Thyroid gland (tissue), 4 donors: ENCODE results near the gene CTXND1. TPM values are rescaled to one million over a fixed set of nuclear protein-coding genes. Genes with fewer than 3 reads are reported as not detected.

Source experiments
- DNase-seq, 2 donors: peaks; one replicate each; pipeline ENCODE4 v3.0.0-alpha.2; 2019
- H3K27ac ChIP-seq, 3 donors: fragments of 200-600 bp; sonication (generic); 1 replicate in 2 of 3; 2 replicates in 1 of 3; pipeline ENCODE4 v1.5.1; 2016 to 2019; ENCODE audit warnings: mild to moderate bottlenecking in 1 of 3, moderate library complexity in 1 of 3
- H3K27me3 ChIP-seq: fragments of 200-600 bp; sonication (generic); one replicate; pipeline ENCODE4 v1.5.1; 2019
- H3K36me3 ChIP-seq, 2 donors: fragments of 200-600 bp; sonication (generic); one replicate each; pipeline ENCODE4 v1.5.1; 2016 to 2019
- H3K4me1 ChIP-seq, 2 donors: fragments of 200-600 bp; sonication (generic); one replicate each; pipeline ENCODE4 v1.5.1; 2017 to 2019
- H3K4me3 ChIP-seq, 3 donors: fragments of 200-600 bp; sonication (generic); replicated peaks in 1 of 3; 1 replicate in 2 of 3; 2 replicates in 1 of 3; pipeline ENCODE4 v1.5.1; 2016; ENCODE audit warnings: mild to moderate bottlenecking in 1 of 3
- H3K9me3 ChIP-seq: fragments of 200-600 bp; sonication (generic); one replicate; pipeline ENCODE4 v1.5.1; 2017
- POLR2A ChIP-seq, 2 donors: fragments of 450-650 bp; IDR thresholded peaks; one replicate each; pipeline ENCODE4 v1.6.1; 2017; ENCODE audit warnings: antibody characterized with exemption in 2 of 2, mild to moderate bottlenecking in 2 of 2, moderate library complexity in 1 of 2
- WGBS, 2 donors: methylation state at CpG; one replicate each; pipeline ENCODE4 v1.1.5; 2017; 5-methylcytosine and 5-hydroxymethylcytosine counted together
- intact Hi-C: fragments of 100-400 bp; cut with DNase I; formaldehyde crosslinking; loops from one replicate; pipeline ENCODE4 v1.15.1; 2023
- total RNA-seq, 4 donors: library from RNA; depleted of rRNA; stranded (reverse); fragments of >200 nt; gene quantifications; one replicate each; pipeline ENCODE4 v1.2.3, GENCODE V29; 2016
- TF ChIP-seq, protein P1 (sequence below), 6 experiments: fragments of 200-600 bp in 3 of 6; fragments of 450-650 bp in 3 of 6; sonication (generic) in 3 of 6; IDR thresholded peaks; one replicate each; pipeline ENCODE4 v1.5.1; 2016 to 2019; ENCODE audit warnings: antibody characterized with exemption in 6 of 6, mild to moderate bottlenecking in 2 of 6, inconsistent platforms in 1 of 6, moderate library complexity in 1 of 6

The CTXND1 gene
- total RNA-seq, 4 donors from 2014 or later: 0.13 to 0.27 (median 0.24) TPM; not detected in 1

DNA sequence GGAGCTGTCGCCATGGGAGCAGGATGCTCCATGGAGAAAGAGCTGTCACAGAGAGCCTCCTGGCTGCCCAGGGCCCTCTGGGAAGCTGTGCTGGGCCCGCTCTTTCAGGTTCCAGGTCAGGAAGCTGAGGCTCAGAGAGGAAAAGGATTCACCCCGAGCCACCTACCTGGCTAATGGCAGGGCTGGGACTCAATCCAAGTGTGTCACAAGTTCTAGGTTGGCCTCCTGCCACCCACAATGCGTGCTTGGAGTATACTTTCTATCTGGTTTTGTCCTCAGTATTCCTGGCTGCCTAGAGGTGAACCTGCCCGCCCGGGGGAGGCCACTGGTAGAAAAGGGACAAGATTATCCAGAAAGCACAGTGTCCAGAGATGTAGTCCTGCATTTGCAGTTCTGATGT, 75.6 kb downstream of the CTXND1 start:
- WGBS, 2 donors: 64 to 66% methylated on average over 6 of the region's 6 CpGs
- H3K27ac ChIP-seq: no peak overlapping the region
- H3K4me3 ChIP-seq: no peak overlapping the region
- peak in 1 of 2 donors; percentile 26 for DNase-seq
- intact Hi-C loops: no loop called here
- no peaks in the 10 kb centered on the region for H3K27me3 ChIP-seq
- H3K36me3 ChIP-seq: peaks cover 3 to 7% of the 10 kb centered on the region in 2 donors
- TF ChIP-seq, protein P1, sequence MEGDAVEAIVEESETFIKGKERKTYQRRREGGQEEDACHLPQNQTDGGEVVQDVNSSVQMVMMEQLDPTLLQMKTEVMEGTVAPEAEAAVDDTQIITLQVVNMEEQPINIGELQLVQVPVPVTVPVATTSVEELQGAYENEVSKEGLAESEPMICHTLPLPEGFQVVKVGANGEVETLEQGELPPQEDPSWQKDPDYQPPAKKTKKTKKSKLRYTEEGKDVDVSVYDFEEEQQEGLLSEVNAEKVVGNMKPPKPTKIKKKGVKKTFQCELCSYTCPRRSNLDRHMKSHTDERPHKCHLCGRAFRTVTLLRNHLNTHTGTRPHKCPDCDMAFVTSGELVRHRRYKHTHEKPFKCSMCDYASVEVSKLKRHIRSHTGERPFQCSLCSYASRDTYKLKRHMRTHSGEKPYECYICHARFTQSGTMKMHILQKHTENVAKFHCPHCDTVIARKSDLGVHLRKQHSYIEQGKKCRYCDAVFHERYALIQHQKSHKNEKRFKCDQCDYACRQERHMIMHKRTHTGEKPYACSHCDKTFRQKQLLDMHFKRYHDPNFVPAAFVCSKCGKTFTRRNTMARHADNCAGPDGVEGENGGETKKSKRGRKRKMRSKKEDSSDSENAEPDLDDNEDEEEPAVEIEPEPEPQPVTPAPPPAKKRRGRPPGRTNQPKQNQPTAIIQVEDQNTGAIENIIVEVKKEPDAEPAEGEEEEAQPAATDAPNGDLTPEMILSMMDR (IDR thresholded peaks at IDR 0.05): no peak
- no peak for TF ChIP-seq POLR2A (IDR thresholded peaks at IDR 0.05)
- peaks cover 0 to 7% of the 10 kb centered on the region in 2 donors for H3K4me1 ChIP-seq
- no peaks in the 10 kb centered on the region for H3K9me3 ChIP-seq

DNA sequence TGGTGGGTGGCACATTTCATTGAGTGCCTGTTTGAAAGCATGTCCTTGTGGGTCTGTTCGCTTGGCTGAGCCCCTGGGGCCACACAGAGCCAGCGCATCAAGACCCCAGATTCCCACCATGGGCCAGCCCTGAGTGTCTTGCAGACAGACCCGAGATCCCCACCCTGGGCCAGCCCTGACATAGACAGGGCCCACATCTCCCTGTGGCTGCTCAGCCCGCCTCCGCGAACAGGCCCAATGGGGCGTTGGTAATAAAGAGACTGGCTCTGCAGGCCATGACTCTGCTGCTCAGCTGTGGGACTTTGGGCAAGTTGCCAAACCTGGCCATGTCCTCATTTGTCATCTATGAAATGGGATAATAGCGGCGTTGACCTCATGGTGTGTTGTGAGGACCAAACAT, 76.6 kb downstream of the CTXND1 start:
- peaks cover 0 to 7% of the 10 kb centered on the region in 2 donors for H3K4me1 ChIP-seq

DNA sequence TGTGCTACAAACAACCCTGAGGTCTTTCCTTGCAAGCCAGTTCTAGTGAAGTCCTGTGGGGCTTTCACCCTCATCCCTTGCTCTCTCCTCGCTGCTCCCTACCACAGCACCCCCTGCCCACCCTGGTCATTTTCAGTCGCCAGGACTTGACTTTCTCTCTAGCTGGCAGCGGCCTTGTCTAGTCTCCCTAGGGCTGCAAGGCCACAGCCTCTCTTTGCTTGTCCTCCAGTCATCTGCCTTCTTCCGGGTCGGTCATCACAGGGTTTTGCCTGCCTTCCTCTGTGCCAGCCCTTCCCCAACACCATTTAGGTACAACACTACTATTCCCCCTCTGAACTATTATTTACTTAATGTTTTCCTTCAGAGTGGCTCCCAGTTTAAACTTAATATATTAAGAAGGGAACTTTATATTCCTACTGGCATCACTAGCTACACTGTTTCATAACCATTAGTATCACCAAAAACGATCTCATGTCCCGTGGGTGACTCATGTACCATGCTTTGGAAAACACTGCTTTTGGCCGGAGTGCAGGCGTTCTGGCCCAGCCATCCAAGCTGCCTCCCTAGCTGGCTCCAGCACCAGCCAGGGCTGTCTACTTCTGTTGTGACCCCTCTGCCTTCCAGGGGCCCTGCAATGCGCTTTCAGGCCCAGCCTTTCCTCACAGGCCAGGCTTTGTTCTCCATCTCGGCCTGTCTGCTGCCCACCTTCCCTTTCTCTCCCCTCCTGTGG, 77.8 kb downstream of the CTXND1 start:
- intact Hi-C loops: loop anchor here (5.0 kb wide), 1 partner anchor 117 kb away; the partner anchor contains the start of gene ZFAND6
- TF ChIP-seq POLR2A (IDR thresholded peaks at IDR 0.05): no peak
- TF ChIP-seq, protein P1 (IDR thresholded peaks at IDR 0.05): no peak
- Histone ChIP-seq H3K4me3 (no peak overlapping the region), H3K36me3 (no peaks in the 10 kb centered on the region), H3K27me3 (no peaks in the 10 kb centered on the region), H3K27ac (no peak overlapping the region), H3K4me1 (peaks cover 0 to 5% of the 10 kb centered on the region in 2 donors), H3K9me3 (no peaks in the 10 kb centered on the region)
- no peak for DNase-seq
- WGBS, 2 donors: 85 to 87% methylated on average over 11 of the region's 11 CpGs

More for the DNA sequence above, 76.6 kb downstream of the CTXND1 start:
- Histone ChIP-seq H3K9me3 (no peaks in the 10 kb centered on the region), H3K27ac (no peak overlapping the region), H3K4me3 (no peak overlapping the region), H3K27me3 (no peaks in the 10 kb centered on the region), H3K36me3 (peaks cover 0 to under 1% of the 10 kb centered on the region in 2 donors)
- no peak for TF ChIP-seq POLR2A (IDR thresholded peaks at IDR 0.05)
- TF ChIP-seq, protein P1 (IDR thresholded peaks at IDR 0.05): no peak
- 86 to 94% methylated on average over 4 to 9 of the region's 9 CpGs for WGBS, 2 donors
- no peak for DNase-seq
- intact Hi-C loops: no loop called here

DNA sequence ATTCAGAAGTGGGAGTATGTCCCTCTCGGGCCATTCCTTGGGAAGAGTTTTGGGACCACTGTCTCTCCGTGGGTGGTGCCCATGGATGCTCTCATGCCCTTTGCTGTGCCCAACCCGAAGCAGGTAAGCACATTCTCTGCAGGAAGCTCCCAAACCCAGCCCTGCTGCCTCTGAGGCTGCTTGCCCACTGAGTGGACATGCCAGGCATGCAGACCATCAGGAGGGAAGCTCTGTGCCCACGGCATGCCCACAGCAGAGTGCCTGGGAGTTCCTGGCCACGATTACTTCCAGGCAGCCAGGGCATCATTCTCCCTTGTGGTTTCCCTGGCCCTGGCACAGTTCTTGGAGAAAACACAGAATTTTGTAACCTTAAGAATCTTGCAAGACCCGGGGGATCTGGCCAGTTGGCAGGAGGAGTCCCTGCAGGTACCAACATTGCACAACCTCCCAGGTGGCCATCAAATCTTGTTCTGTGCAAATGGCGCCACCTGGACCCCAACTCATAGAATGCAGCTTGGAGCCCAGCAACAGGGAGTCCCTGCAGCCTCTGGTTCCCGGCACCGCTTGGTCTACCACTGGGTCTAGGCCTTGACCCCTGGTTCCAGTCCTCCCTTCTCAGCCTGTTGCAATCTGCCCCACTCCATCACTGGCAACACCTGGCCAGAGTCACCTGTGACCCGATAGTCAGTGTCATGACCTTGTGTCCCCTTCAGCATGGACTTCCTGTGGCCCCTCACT, 78.8 kb downstream of the CTXND1 start:
- 71 to 73% methylated on average over 10 of the region's 10 CpGs for WGBS, 2 donors
- Histone ChIP-seq H3K4me3 (no peak overlapping the region), H3K27ac (no peak overlapping the region)

More for the DNA sequence above, 78.8 kb downstream of the CTXND1 start:
- H3K36me3 ChIP-seq: no peaks in the 10 kb centered on the region
- H3K27me3 ChIP-seq: no peaks in the 10 kb centered on the region
- intact Hi-C loops: loop anchor here (5.0 kb wide), 1 partner anchor 116 kb away; the partner anchor contains the start of gene ZFAND6
- TF ChIP-seq, protein P1 (IDR thresholded peaks at IDR 0.05): peak; percentile 31 to 78 (median 76)
- no peak for TF ChIP-seq POLR2A (IDR thresholded peaks at IDR 0.05)
- DNase-seq: peak; percentile 79 to 86
- peaks cover 0 to 4% of the 10 kb centered on the region in 2 donors for H3K4me1 ChIP-seq
- H3K9me3 ChIP-seq: no peaks in the 10 kb centered on the region
